Measurements from ENCODE around the gene DUS1L. TPM values are rescaled to one million over a fixed set of nuclear protein-coding genes. Genes with fewer than 3 reads are reported as not detected.

DUS1L gene
- polyA plus RNA-seq, 2 of the 4 experiments (the other 2 are of a cell fraction): 48.1 to 83.6 TPM

DNA sequence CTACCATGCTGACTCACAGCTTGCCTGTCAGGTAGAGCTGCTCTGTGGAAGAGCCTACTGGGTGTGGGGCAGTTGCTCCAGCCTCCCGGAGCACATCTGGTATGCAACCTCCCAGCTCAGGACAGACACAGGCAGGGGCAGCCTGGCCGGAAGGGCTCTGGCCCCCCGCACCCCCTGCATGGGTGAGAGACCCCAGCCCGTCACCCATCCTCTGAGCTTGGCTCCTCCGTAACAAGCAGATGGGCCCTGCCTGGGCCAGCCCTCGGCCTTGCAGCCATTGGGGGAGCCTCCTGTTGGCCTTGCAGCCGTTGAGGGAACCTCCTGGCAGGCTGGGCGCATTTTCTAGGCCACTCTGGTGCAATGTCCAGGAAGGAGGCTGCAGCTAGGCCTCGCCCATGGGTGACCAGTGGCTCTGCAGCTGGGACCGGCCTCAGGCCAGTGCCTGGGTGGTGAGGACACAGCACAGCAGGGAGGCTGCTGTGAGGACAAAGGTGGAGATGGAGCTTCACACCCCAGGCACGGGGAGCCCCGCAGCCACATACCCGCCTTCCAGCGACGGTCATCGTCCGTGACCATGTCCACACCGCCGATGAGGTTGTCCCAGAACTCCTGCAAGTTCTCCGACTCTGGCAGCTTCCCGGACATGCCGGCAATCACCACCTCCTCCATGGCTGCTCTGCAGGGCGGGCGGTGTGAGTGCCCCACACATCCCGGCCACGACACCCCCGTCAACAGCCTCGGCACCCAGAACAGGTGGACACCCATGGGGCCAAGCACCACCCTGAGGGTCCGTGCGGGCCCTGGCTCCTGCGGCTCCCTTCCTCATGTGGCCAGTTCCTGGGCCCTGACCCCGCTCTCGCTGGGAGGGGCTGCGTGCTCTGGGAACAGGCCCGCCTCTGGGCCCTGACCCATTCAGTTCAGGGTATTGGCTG is 30.4 kb upstream of the DUS1L start:
- CTCF ChIA-PET: interaction anchor here (0.7 to 3.1 kb wide), 9 partner anchors 9 to 136 kb away, joined by 3 to 17 read pairs (median 5); partner anchors contain the start of gene DCXR
- peak overlapping the region; percentile 97 for H3K4me2 ChIP-seq
- H3K27ac ChIP-seq: peak overlapping the region; percentile 95 to 96
- TF ChIP-seq TP53 (CRISPR knock-in tag; IDR thresholded peaks at IDR 0.05) (peak; percentile 34; the same call in 1 of the 2 replicates), JUNB (IDR thresholded peaks at IDR 0.05) (no peak), PHF8 (IDR thresholded peaks at IDR 0.05; ENCODE audit: borderline replicate concordance, low read depth) (no peak), ZSCAN20 (CRISPR knock-in tag; IDR thresholded peaks at IDR 0.05) (no peak), SMC3 (IDR thresholded peaks at IDR 0.05) (no peak)
- FAIRE-seq (no peak), DNase-seq (ENCODE audit: low read depth in 1 of 2, low spot score in 1 of 2) (no peak), ATAC-seq (no peak)
- WGBS (ENCODE audit: missing lambda C conversion rate): 89% methylated on average over 31 of the region's 35 CpGs
- POLR2A ChIA-PET: no interaction called here
- H3K4me1 ChIP-seq: peaks cover 36% of the 10 kb centered on the region
- H3K4me3 ChIP-seq: peak overlapping the region; percentile 91
- no peaks in the 10 kb centered on the region for H3K9me3 ChIP-seq

DNA sequence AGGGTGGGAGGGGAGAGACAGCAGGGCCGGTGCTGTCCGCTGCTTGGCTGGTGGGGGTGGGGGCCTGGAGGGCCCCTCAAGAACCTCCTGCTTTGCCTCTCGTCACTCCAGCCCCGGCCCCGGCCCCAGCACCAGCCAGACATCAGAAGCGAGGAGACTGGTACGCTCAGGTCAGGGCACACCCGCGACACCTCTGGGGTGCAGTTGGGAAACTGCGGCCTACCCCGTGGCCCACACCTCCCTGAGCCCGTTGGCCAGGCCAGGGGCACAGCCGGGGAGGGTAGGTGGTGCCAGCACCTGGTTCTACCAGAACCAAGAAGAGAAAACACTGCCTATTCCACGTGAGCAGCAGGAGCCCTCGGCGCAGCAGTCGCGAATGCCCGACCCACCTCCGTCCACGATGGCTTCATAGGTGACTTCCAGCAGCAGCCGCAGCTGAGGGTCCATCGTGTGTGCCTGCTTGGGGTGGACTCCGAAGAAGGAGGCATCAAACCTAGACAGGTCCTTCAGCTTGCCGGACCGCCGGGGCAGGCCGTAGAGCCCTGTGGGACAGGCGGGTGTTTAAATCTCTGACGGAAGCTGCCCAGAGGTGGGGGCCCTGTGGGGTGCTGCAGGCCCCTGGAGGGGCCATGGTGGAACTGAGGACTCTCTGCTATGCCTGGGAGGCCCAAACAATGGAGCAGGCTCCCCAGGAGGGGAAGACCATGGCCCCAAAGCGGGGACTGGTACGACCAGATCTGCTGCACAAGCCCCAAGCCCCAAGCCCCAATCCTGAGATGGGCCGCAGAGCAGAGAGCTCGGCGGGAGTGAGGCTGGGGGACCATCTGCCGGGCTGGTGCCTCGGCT is 29.6 kb upstream of the DUS1L start:
- H3K4me3 ChIP-seq: no peak overlapping the region; the same call in 2 of the 3 replicates
- FAIRE-seq (no peak), DNase-seq (ENCODE audit: low read depth in 1 of 2, low spot score in 1 of 2) (no peak), ATAC-seq (no peak)
- ChIA-PET POLR2A (no interaction called here), CTCF (interaction anchor here (1.2 to 3.1 kb wide), 5 partner anchors 9 to 136 kb away, joined by 3 to 17 read pairs (median 6); no protein-coding TSS in a partner anchor)
- peak overlapping the region; percentile 97 for H3K4me2 ChIP-seq
- peak overlapping the region in 1 of 2 experiments; percentile 96; a peak in 2 of 6 replicates for H3K27ac ChIP-seq
- WGBS (ENCODE audit: missing lambda C conversion rate): 92% methylated on average over 34 of the region's 37 CpGs
- TF ChIP-seq CHD4 (IDR thresholded peaks at IDR 0.05; ENCODE audit: borderline replicate concordance) (no peak), CBX2 (IDR thresholded peaks at IDR 0.05; ENCODE audit: borderline replicate concordance, low read depth) (no peak), ZSCAN20 (CRISPR knock-in tag; IDR thresholded peaks at IDR 0.05) (no peak), HOXA7 (CRISPR knock-in tag; IDR thresholded peaks at IDR 0.05) (no peak), KDM1A (IDR thresholded peaks at IDR 0.05; ENCODE audit: low read depth) (no peak), EP300 (IDR thresholded peaks at IDR 0.05) (no peak), TP53 (CRISPR knock-in tag; IDR thresholded peaks at IDR 0.05) (no peak), ZFP36 (IDR thresholded peaks at IDR 0.05; ENCODE audit: borderline replicate concordance, partially characterized antibody) (no peak), MAFK (IDR thresholded peaks at IDR 0.05; ENCODE audit: partially characterized antibody) (no peak), EHF (CRISPR knock-in tag; IDR thresholded peaks at IDR 0.05) (no peak), NR3C1 (IDR thresholded peaks at IDR 0.05) (no peak), NFE2L2 (conservative IDR thresholded peaks at IDR 0.05; ENCODE audit: low read length) (no peak), MAZ (IDR thresholded peaks at IDR 0.05; ENCODE audit: borderline replicate concordance, low read depth, low read length) (no peak)
- TF ChIP-seq, protein P1, sequence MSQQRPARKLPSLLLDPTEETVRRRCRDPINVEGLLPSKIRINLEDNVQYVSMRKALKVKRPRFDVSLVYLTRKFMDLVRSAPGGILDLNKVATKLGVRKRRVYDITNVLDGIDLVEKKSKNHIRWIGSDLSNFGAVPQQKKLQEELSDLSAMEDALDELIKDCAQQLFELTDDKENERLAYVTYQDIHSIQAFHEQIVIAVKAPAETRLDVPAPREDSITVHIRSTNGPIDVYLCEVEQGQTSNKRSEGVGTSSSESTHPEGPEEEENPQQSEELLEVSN (IDR thresholded peaks at IDR 0.05; ENCODE audit: borderline replicate concordance, low read depth): no peak
- TF ChIP-seq, protein P2, sequence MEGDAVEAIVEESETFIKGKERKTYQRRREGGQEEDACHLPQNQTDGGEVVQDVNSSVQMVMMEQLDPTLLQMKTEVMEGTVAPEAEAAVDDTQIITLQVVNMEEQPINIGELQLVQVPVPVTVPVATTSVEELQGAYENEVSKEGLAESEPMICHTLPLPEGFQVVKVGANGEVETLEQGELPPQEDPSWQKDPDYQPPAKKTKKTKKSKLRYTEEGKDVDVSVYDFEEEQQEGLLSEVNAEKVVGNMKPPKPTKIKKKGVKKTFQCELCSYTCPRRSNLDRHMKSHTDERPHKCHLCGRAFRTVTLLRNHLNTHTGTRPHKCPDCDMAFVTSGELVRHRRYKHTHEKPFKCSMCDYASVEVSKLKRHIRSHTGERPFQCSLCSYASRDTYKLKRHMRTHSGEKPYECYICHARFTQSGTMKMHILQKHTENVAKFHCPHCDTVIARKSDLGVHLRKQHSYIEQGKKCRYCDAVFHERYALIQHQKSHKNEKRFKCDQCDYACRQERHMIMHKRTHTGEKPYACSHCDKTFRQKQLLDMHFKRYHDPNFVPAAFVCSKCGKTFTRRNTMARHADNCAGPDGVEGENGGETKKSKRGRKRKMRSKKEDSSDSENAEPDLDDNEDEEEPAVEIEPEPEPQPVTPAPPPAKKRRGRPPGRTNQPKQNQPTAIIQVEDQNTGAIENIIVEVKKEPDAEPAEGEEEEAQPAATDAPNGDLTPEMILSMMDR (IDR thresholded peaks at IDR 0.05): no peak
- TF ChIP-seq, protein P3, sequence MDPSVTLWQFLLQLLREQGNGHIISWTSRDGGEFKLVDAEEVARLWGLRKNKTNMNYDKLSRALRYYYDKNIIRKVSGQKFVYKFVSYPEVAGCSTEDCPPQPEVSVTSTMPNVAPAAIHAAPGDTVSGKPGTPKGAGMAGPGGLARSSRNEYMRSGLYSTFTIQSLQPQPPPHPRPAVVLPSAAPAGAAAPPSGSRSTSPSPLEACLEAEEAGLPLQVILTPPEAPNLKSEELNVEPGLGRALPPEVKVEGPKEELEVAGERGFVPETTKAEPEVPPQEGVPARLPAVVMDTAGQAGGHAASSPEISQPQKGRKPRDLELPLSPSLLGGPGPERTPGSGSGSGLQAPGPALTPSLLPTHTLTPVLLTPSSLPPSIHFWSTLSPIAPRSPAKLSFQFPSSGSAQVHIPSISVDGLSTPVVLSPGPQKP (IDR thresholded peaks at IDR 0.05; ENCODE audit: low read depth, low read length): no peak
- TF ChIP-seq, protein P4, sequence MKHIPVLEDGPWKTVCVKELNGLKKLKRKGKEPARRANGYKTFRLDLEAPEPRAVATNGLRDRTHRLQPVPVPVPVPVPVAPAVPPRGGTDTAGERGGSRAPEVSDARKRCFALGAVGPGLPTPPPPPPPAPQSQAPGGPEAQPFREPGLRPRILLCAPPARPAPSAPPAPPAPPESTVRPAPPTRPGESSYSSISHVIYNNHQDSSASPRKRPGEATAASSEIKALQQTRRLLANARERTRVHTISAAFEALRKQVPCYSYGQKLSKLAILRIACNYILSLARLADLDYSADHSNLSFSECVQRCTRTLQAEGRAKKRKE (CRISPR knock-in tag; IDR thresholded peaks at IDR 0.05; ENCODE audit: low read depth): no peak
- TF ChIP-seq, protein P5, sequence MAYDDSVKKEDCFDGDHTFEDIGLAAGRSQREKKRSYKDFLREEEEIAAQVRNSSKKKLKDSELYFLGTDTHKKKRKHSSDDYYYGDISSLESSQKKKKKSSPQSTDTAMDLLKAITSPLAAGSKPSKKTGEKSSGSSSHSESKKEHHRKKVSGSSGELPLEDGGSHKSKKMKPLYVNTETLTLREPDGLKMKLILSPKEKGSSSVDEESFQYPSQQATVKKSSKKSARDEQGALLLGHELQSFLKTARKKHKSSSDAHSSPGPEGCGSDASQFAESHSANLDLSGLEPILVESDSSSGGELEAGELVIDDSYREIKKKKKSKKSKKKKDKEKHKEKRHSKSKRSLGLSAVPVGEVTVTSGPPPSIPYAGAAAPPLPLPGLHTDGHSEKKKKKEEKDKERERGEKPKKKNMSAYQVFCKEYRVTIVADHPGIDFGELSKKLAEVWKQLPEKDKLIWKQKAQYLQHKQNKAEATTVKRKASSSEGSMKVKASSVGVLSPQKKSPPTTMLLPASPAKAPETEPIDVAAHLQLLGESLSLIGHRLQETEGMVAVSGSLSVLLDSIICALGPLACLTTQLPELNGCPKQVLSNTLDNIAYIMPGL (CRISPR knock-in tag; IDR thresholded peaks at IDR 0.05; ENCODE audit: borderline replicate concordance): no peak
- TF ChIP-seq, protein P6, sequence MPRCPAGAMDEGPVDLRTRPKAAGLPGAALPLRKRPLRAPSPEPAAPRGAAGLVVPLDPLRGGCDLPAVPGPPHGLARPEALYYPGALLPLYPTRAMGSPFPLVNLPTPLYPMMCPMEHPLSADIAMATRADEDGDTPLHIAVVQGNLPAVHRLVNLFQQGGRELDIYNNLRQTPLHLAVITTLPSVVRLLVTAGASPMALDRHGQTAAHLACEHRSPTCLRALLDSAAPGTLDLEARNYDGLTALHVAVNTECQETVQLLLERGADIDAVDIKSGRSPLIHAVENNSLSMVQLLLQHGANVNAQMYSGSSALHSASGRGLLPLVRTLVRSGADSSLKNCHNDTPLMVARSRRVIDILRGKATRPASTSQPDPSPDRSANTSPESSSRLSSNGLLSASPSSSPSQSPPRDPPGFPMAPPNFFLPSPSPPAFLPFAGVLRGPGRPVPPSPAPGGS (IDR thresholded peaks at IDR 0.05): no peak
- H3K4me1 ChIP-seq: peaks cover 30% of the 10 kb centered on the region
- no peaks in the 10 kb centered on the region for H3K9me3 ChIP-seq
